ENCODE results near the gene PRKACG. TPM values are rescaled to one million over a fixed set of nuclear protein-coding genes. Genes with fewer than 3 reads are reported as not detected.

The PRKACG gene
- total and polyA plus RNA-seq, 2 experiments from 2014 or later, result not detected

- Histone ChIP-seq H3K4me2 (no peak overlapping the region), H3F3A (replicated peaks; ENCODE audit: low read depth) (peaks cover 5% of the 10 kb centered on the region; the same call in 1 of the 2 replicates), H3K4me1 (ENCODE audit: insufficient read depth) (no peaks in the 10 kb centered on the region), H4K20me1 (replicated peaks; ENCODE audit: insufficient read depth) (no peaks in the 10 kb centered on the region), H3K36me3 (ENCODE audit: insufficient read depth) (no peaks in the 10 kb centered on the region), H3K9me2 (ENCODE audit: insufficient read depth) (no peaks in the 10 kb centered on the region), H3K79me2 (replicated peaks; ENCODE audit: insufficient read depth) (peaks cover under 1% of the 10 kb centered on the region), H3K27ac (ENCODE audit: low read depth) (no peak overlapping the region), H3K27me3 (ENCODE audit: insufficient read depth) (no peaks in the 10 kb centered on the region), H2AFZ (no peak overlapping the region), H3K4me3 (no peak overlapping the region)
- Mint-ChIP-seq H3K36me3 (ENCODE audit: low read depth) (0 out of 3 replicates have a peak, but pooled peaks cover 3% of the 10 kb centered on the region), H3K4me1 (peaks cover 3% of the 10 kb centered on the region; the same call in 2 of the 3 replicates), H3K9me3 (peaks cover 8% of the 10 kb centered on the region; the same call in 2 of the 3 replicates), H3K27ac (no peak overlapping the region), H3K27me3 (ENCODE audit: insufficient read depth, low read depth, poor library complexity) (peaks cover 3% of the 10 kb centered on the region), H3K4me3 (no peak overlapping the region)
- DNase-seq (ENCODE audit: low spot score) (no peak), ATAC-seq (no peak)
- TF ChIP-seq POLR2AphosphoS5 (IDR thresholded peaks at IDR 0.05; ENCODE audit: low read depth), result no peak
- no peak for TF ChIP-seq CTCF (conservative IDR thresholded peaks at IDR 0.05; ENCODE audit: low read depth in 2 of 2)
- no peak for TF ChIP-seq STAT1 (IDR thresholded peaks at IDR 0.05; ENCODE audit: unreplicated experiment)
- TF ChIP-seq EZH2phosphoT487 (IDR thresholded peaks at IDR 0.05; ENCODE audit: unreplicated experiment), result no peak
- TF ChIP-seq ZNF331 (CRISPR knock-in tag; IDR thresholded peaks at IDR 0.05; ENCODE audit: low read depth), result no peak
Observed at GRCh38 chr9:69030851-69031645, 17.1 kb upstream of the PRKACG start.

GRCh38 chr9:69029535-69029934, 15.6 kb upstream of the PRKACG start:
- Histone ChIP-seq H4K20me1 (replicated peaks; ENCODE audit: insufficient read depth) (no peaks in the 10 kb centered on the region), H3K27ac (ENCODE audit: low read depth) (no peak overlapping the region), H3K79me2 (replicated peaks; ENCODE audit: insufficient read depth) (no peaks in the 10 kb centered on the region), H3K4me2 (no peak overlapping the region), H3K36me3 (ENCODE audit: insufficient read depth) (no peaks in the 10 kb centered on the region), H3F3A (replicated peaks; ENCODE audit: low read depth) (no peaks in the 10 kb centered on the region), H3K27me3 (ENCODE audit: insufficient read depth) (no peaks in the 10 kb centered on the region), H3K9me2 (ENCODE audit: insufficient read depth) (no peaks in the 10 kb centered on the region), H3K4me1 (ENCODE audit: insufficient read depth) (no peaks in the 10 kb centered on the region), H2AFZ (no peak overlapping the region), H3K4me3 (no peak overlapping the region)
- H3K36me3 Mint-ChIP-seq (ENCODE audit: low read depth), result 0 out of 3 replicates have a peak, but pooled peaks cover 3% of the 10 kb centered on the region
- H3K27me3 Mint-ChIP-seq (ENCODE audit: insufficient read depth, low read depth, poor library complexity), result peaks cover 2% of the 10 kb centered on the region
- no peak overlapping the region for H3K27ac Mint-ChIP-seq
- ATAC-seq (no peak), DNase-seq (ENCODE audit: low spot score) (no peak)
- peaks cover 3% of the 10 kb centered on the region; the same call in 2 of the 3 replicates for H3K4me1 Mint-ChIP-seq
- peaks cover 8% of the 10 kb centered on the region; the same call in 2 of the 3 replicates for H3K9me3 Mint-ChIP-seq
- H3K4me3 Mint-ChIP-seq, result no peak overlapping the region
- TF ChIP-seq JUNB (IDR thresholded peaks at IDR 0.05; ENCODE audit: unreplicated experiment) (no peak), ZNF331 (CRISPR knock-in tag; IDR thresholded peaks at IDR 0.05; ENCODE audit: low read depth) (no peak), STAT1 (IDR thresholded peaks at IDR 0.05; ENCODE audit: unreplicated experiment) (no peak), ZNF462 (CRISPR knock-in tag; IDR thresholded peaks at IDR 0.05) (no peak), NANOG (IDR thresholded peaks at IDR 0.05; ENCODE audit: borderline replicate concordance) (no peak), EZH2 (IDR thresholded peaks at IDR 0.05; ENCODE audit: low read depth, unreplicated experiment) (no peak)
